Measurements from ENCODE around the gene RCAN3. TPM values are rescaled to one million over a fixed set of nuclear protein-coding genes. Genes with fewer than 3 reads are reported as not detected.

RCAN3 gene
- total and polyA plus RNA-seq, 2 of the 13 experiments (the other 11 are each of a cell fraction or from before 2014, with no cell fraction given), result 12.2 to 13.3 TPM

GRCh38 chr1:24540906-24541710 lies 38.5 kb downstream of the RCAN3 start (continued):
- TF ChIP-seq HNF1A (IDR thresholded peaks at IDR 0.05; ENCODE audit: low read depth), result peak; percentile 84
- TF ChIP-seq HNF1A (CRISPR knock-in tag; IDR thresholded peaks at IDR 0.05; ENCODE audit: borderline replicate concordance), result peak; percentile 89; the same call in 1 of the 2 replicates
- peak; percentile 96 for TF ChIP-seq ZBTB42 (CRISPR knock-in tag; IDR thresholded peaks at IDR 0.05)
- TF ChIP-seq KLF16 (CRISPR knock-in tag; IDR thresholded peaks at IDR 0.05), result peak in 1 of 2 experiments; percentile 53; a peak in 1 of 4 replicates
- TF ChIP-seq, protein P1, sequence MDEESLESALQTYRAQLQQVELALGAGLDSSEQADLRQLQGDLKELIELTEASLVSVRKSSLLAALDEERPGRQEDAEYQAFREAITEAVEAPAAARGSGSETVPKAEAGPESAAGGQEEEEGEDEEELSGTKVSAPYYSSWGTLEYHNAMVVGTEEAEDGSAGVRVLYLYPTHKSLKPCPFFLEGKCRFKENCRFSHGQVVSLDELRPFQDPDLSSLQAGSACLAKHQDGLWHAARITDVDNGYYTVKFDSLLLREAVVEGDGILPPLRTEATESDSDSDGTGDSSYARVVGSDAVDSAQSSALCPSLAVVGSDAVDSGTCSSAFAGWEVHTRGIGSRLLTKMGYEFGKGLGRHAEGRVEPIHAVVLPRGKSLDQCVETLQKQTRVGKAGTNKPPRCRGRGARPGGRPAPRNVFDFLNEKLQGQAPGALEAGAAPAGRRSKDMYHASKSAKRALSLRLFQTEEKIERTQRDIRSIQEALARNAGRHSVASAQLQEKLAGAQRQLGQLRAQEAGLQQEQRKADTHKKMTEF (CRISPR knock-in tag; IDR thresholded peaks at IDR 0.05), result peak; percentile 57; the same call in 1 of the 2 replicates
- no peak for TF ChIP-seq ZSCAN9 (CRISPR knock-in tag; IDR thresholded peaks at IDR 0.05; ENCODE audit: borderline replicate concordance)
- TF ChIP-seq ZNF451 (CRISPR knock-in tag; IDR thresholded peaks at IDR 0.05), result no peak
- peak; percentile 86 for TF ChIP-seq FOXO1 (CRISPR knock-in tag; IDR thresholded peaks at IDR 0.05)
- no peak for TF ChIP-seq ZNF121 (CRISPR knock-in tag; IDR thresholded peaks at IDR 0.05)
- no peak for TF ChIP-seq ZNF20 (CRISPR knock-in tag; IDR thresholded peaks at IDR 0.05)
- TF ChIP-seq, protein P2, sequence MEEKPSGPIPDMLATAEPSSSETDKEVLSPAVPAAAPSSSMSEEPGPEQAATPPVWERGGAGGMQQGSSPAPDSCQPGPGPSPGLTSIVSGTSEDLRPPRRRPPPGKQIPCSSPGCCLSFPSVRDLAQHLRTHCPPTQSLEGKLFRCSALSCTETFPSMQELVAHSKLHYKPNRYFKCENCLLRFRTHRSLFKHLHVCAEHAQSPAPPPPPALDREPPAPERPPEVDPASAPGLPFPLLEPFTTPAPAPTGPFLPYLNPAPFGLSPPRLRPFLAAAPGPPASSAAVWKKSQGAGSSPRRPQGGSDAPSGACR (CRISPR knock-in tag; IDR thresholded peaks at IDR 0.05), result peak; percentile 45; the same call in 1 of the 2 replicates
- no peak for TF ChIP-seq ZNF282 (IDR thresholded peaks at IDR 0.05; ENCODE audit: partially characterized antibody)
- peak; percentile 66; the same call in 1 of the 2 replicates for TF ChIP-seq MIXL1 (CRISPR knock-in tag; IDR thresholded peaks at IDR 0.05)
- TF ChIP-seq ARID2 (CRISPR knock-in tag; IDR thresholded peaks at IDR 0.05; ENCODE audit: borderline replicate concordance), result 0 out of 2 replicates have a peak, but pooled peaks have one; percentile 19
- TF ChIP-seq ISL2 (CRISPR knock-in tag; IDR thresholded peaks at IDR 0.05), result peak; percentile 81
- peak; percentile 57; the same call in 1 of the 2 replicates for TF ChIP-seq TCF7 (IDR thresholded peaks at IDR 0.05; ENCODE audit: low read depth)
- peak; percentile 88 for TF ChIP-seq FOXJ3 (CRISPR knock-in tag; IDR thresholded peaks at IDR 0.05; ENCODE audit: borderline replicate concordance)
- peak; percentile 92 for TF ChIP-seq HNF4A (CRISPR knock-in tag; IDR thresholded peaks at IDR 0.05)
- TF ChIP-seq ATF3 (CRISPR knock-in tag; IDR thresholded peaks at IDR 0.05), result peak; percentile 94
- TF ChIP-seq NCOA1 (CRISPR knock-in tag; IDR thresholded peaks at IDR 0.05), result 0 out of 2 replicates have a peak, but pooled peaks have one; percentile 45
- TF ChIP-seq HDAC2 (CRISPR knock-in tag; IDR thresholded peaks at IDR 0.05), result peak; percentile 77
- TF ChIP-seq SKIL (CRISPR knock-in tag; IDR thresholded peaks at IDR 0.05; ENCODE audit: borderline replicate concordance), result no peak

All from HepG2 (cell line).